Activated CD4-positive, alpha-beta T cell treated with anti-CD3 and anti-CD28 coated beads, Interleukin-2, Interleukin-6, amounts not matched to agents 100 ng/mL and 50 ng/mL, durations not matched to agents 16 hours and 8 hours (primary cell): ENCODE results near the gene OR2B3.
"Not testable (repeated sequence)": the region's sequence is repeated elsewhere in the genome, so short reads cannot be mapped to it uniquely, and the experiment has no call there.

Source experiments
- DNase-seq: peaks from one replicate; pipeline ENCODE4 v3.0.0-alpha.2; 2020

The OR2B3 gene, protein sequence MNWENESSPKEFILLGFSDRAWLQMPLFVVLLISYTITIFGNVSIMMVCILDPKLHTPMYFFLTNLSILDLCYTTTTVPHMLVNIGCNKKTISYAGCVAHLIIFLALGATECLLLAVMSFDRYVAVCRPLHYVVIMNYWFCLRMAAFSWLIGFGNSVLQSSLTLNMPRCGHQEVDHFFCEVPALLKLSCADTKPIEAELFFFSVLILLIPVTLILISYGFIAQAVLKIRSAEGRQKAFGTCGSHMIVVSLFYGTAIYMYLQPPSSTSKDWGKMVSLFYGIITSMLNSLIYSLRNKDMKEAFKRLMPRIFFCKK

GRCh38 chr6:29087213-29087612 is at the start of gene OR2B3:
OR2B3 (minus strand) TSS chr6:29087313; CDS start chr6:29087248, 65 bp downstream.
- DNase-seq = no peak

DNA sequence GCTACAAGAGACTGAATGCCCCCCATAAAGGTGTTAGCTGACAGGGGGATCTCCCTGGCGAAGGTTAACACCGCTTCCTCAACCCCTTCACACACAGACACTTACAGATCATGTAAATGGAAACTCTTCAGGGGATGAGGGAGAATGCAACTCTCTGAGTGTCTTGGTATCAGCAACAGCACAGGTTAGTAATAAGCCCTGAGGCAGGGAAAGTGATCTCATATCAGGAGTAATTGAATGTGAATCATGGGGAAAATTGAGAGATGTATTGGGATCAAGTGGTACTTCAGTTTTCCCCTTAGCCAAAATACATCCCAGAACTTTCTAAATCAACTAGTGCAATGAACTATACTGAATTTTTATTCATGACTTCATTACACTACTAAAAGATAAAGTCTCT is 44.6 kb upstream of the OR2B3 start:
- no peak for DNase-seq

DNA sequence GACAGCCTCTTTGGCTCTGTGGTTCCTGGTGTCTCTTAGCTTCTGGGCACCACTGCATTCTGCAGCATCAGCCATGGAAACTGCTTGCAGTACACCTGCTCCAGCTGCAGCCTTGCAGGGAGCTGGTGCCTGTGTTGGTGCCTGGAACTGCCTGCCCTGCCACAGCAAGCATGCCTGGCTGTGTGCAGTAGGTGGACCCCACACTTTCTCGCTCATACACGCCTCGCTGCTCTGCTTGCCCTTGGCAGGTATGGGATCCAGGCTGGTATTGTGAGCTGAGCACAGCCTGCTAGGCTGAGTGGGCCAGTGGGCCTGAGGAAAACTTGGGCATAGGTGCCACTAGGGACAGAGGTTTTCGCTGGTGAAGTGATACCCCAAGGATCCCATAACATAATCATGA is 43.5 kb upstream of the OR2B3 start:
- DNase-seq = no peak

GRCh38 chr6:29129326-29130012 is 42.4 kb upstream of the OR2B3 start:
- DNase-seq = no peak

DNA sequence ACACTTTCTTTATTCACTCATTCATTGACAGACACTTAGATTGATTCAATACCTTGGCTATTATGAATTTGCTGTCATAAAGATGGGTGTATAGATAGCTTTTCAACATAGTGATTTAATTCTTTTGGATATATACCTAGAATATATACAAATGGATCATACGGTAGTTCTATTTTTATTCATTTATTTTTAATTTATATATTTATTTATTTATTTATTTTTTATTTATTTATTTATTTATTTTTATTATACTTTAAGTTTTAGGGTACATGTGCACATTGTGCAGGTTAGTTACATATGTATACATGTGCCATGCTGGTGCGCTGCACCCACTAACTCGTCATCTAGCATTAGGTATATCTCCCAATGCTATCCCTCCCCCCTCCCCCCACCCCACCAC is 27.9 kb upstream of the OR2B3 start:
- not testable (repeated sequence) for DNase-seq

DNA sequence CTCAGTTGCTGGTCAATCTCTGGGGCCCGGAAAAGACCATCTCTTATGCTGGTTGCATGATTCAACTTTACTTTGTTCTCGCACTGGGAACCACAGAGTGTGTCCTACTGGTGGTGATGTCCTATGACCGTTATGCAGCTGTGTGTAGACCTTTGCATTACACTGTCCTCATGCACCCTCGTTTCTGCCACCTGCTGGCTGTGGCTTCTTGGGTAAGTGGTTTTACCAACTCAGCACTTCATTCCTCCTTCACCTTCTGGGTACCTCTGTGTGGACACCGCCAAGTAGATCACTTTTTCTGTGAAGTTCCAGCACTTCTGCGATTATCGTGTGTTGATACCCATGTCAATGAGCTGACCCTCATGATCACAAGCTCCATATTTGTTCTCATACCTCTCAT is 25.0 kb upstream of the OR2B3 start:
- no peak for DNase-seq

GRCh38 chr6:29107758-29108157 is 20.6 kb upstream of the OR2B3 start, which contains the start of gene OR2J3:
OR2J3 (plus strand) TSS chr6:29108058; CDS start chr6:29111891, 3,833 bp downstream.
- DNase-seq = no peak

GRCh38 chr6:29099190-29099589 is 12.1 kb upstream of the OR2B3 start, which contains the start of gene OR2J1:
OR2J1 (plus strand) TSS chr6:29099490; CDS start chr6:29100943, 1,453 bp downstream.
- DNase-seq = no peak

GRCh38 chr6:29097803-29098202 is 10.7 kb upstream of the OR2B3 start:
- DNase-seq = no peak

DNA sequence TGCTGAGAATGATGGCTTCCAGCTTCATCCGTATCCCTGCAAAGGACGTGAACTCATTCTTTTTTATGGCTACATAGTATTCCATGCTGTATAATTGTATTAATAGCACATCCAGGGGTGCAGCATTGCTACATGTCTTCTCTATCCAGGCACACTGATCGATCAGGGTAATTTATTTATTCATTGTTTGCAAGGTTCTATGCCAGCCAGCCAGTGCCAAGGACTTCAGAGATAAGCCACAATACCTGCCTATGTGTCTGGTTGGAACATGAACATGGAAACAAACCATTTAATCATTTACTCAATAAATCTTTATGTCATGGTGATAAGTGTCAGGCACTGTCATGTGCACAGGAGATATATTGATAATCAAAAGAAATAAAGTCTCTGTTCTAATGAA is 5.8 kb upstream of the OR2B3 start:
- no peak for DNase-seq

DNA sequence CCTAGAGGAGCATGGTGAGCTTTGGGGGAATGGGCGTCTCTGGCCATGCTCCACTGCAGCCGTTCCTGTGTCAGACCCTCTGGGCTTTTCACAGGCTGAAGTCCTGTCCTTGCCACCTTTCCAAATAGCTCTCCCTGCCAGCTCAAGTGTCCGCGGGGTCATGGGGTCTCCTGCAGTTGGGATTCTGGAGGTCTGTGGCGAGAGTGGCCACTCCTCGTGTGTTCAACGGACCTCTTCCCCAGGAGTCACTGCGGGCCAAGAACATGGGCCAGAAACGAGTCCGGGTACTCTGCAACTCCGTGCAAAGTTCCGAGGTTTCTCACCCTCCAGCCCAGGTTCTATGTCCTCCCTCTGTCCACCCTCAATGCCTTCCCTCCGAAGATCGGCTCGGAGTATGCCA is 4.7 kb downstream of the OR2B3 start:
- DNase-seq = no peak

GRCh38 chr6:29081312-29081711 is 5.8 kb downstream of the OR2B3 start:
- DNase-seq = no peak

- no peak for DNase-seq
Measured at GRCh38 chr6:29079203-29079602, 7.9 kb downstream of the OR2B3 start.

GRCh38 chr6:29071831-29072723 is 15.0 kb downstream of the OR2B3 start:
- DNase-seq = peak; percentile 21

DNA sequence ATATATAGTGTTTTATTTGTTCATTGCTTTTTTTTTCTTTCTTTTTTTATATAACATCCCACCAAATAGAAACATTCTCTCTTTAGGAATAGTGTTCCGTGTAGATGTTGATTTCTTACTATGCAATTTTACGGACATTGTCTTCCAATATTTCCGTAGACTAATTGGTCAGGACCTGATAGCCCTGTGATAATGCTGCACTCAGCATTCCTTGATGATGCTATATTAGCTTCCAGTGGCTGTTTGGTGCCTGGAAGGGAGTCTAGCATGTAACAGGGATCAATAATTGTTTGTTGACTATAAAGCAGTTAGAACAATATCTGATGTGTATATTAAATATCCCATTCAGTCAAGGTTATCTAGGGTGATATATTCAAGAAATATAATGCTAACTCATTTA is 35.4 kb downstream of the OR2B3 start:
- DNase-seq = no peak

DNA sequence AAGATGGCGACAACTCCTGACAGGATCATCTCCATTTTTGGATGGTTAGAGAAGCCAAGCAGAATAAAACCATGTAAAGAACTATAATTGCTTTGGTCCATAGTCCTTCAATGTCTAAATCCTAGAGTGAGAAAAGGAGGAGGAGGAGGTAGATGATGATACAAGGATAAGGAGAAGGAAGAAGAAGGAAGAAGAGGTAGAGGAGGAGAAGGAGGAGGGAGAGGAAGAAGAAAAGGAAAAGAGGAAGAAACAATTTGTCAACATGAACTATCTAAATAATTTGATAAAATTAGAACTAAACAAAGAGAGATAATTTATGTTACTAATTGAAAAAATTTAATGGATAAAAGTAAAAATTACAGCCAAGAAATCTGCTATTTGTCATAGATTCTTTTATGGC is 42.0 kb downstream of the OR2B3 start, which contains the start of gene OR2W1:
Gene OR2W1, minus strand, starts transcription at position 101 of the 400 bp plus-strand sequence. Its CDS starts 0 bp downstream, at position 101.
- DNase-seq = no peak
